Hepatocyte (in vitro differentiated cells): Measurements from ENCODE around the gene MADD.

Source experiments
- CTCF ChIP-seq: fragments of 200-600 bp; sonication (generic); IDR thresholded peaks from 2 replicates; pipeline ENCODE4 v1.5.1; 2016; ENCODE audit warnings: antibody characterized with exemption, mild to moderate bottlenecking; ENCODE audit not compliant: poor library complexity
- EZH2 ChIP-seq: fragments of 200-600 bp; sonication (generic); IDR thresholded peaks from 2 replicates; pipeline ENCODE4 v1.6.1; 2016; ENCODE audit warnings: antibody characterized with exemption, mild to moderate bottlenecking, borderline replicate concordance
- EZH2phosphoT487 ChIP-seq: fragments of 200-600 bp; sonication (generic); IDR thresholded peaks from one replicate; pipeline ENCODE4 v1.6.1; 2018; ENCODE audit warnings: antibody characterized with exemption, mild to moderate bottlenecking, low read depth, moderate library complexity; ENCODE audit not compliant: unreplicated experiment, severe bottlenecking

- no peak for TF ChIP-seq EZH2
- no peak for TF ChIP-seq CTCF
- TF ChIP-seq EZH2phosphoT487, result no peak
Observed at GRCh38 chr11:47248304-47248663, 21.6 kb upstream of the MADD start.
